Upper lobe of right lung (tissue), 1 donor: Measurements from ENCODE around the gene RBM24. TPM values are rescaled to one million over a fixed set of nuclear protein-coding genes. Genes with fewer than 3 reads are reported as not detected.

ENCODE experiments used
- ATAC-seq: fragments of 200-7000 bp; cut with Tn5 transposase; one replicate; pipeline ENCODE4 v1.9.1; 2020; ENCODE audit warnings: mild to moderate bottlenecking, moderate library complexity
- DNase-seq: peaks from one replicate; pipeline ENCODE4 v3.0.0-alpha.2; 2020
- H3K27ac ChIP-seq: fragments of 200-600 bp; one replicate; pipeline ENCODE4 v1.8.0; 2022
- H3K27me3 ChIP-seq: fragments of 200-600 bp; one replicate; pipeline ENCODE4 v1.8.0; 2022; ENCODE audit warnings: mild to moderate bottlenecking
- H3K36me3 ChIP-seq: fragments of 200-600 bp; one replicate; pipeline ENCODE4 v1.8.0; 2022
- H3K4me1 ChIP-seq: fragments of 200-600 bp; one replicate; pipeline ENCODE4 v1.8.0; 2022
- H3K4me3 ChIP-seq: fragments of 200-600 bp; one replicate; pipeline ENCODE4 v1.8.0; 2022; ENCODE audit warnings: mild to moderate bottlenecking
- H3K9me3 ChIP-seq: fragments of 200-600 bp; one replicate; pipeline ENCODE4 v1.8.0; 2022
- intact Hi-C: fragments of 100-400 bp; cut with DNase I; formaldehyde crosslinking; loops from one replicate; pipeline ENCODE4 v1.11.0; 2022
- total RNA-seq: library from RNA; stranded (reverse); fragmentation: NEBNext Ultra II Directional; extraction: Animal tissue kit (Norgen Biotek cat#: 25700); gene quantifications from one replicate; pipeline ENCODE4 v1.2.1, GENCODE V29; 2021
- TF ChIP-seq, protein P1 (sequence below): fragments of 200-600 bp; IDR thresholded peaks from one replicate; pipeline ENCODE4 v1.8.0; 2022; ENCODE audit warnings: antibody characterized with exemption
- donor health status: DM: no; HTN: yes; CAD: no; lungs with severe emphysema.

The RBM24 gene
- total RNA-seq, 1 donor from 2014 or later, result 0.49 TPM

- Histone ChIP-seq H3K27me3 (no peaks in the 10 kb centered on the region), H3K36me3 (no peaks in the 10 kb centered on the region), H3K4me3 (no peak overlapping the region), H3K9me3 (no peaks in the 10 kb centered on the region), H3K4me1 (no peaks in the 10 kb centered on the region), H3K27ac (no peak overlapping the region)
- TF ChIP-seq, protein P1, sequence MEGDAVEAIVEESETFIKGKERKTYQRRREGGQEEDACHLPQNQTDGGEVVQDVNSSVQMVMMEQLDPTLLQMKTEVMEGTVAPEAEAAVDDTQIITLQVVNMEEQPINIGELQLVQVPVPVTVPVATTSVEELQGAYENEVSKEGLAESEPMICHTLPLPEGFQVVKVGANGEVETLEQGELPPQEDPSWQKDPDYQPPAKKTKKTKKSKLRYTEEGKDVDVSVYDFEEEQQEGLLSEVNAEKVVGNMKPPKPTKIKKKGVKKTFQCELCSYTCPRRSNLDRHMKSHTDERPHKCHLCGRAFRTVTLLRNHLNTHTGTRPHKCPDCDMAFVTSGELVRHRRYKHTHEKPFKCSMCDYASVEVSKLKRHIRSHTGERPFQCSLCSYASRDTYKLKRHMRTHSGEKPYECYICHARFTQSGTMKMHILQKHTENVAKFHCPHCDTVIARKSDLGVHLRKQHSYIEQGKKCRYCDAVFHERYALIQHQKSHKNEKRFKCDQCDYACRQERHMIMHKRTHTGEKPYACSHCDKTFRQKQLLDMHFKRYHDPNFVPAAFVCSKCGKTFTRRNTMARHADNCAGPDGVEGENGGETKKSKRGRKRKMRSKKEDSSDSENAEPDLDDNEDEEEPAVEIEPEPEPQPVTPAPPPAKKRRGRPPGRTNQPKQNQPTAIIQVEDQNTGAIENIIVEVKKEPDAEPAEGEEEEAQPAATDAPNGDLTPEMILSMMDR, result no peak
- intact Hi-C loops, result no loop called here
- no peak for ATAC-seq
- DNase-seq, result no peak
These were observed 13.0 kb upstream of the RBM24 start for GRCh38 chr6:17268114-17268513.

- no peak overlapping the region for H3K27ac ChIP-seq
- TF ChIP-seq, protein P1, result no peak
These were observed 11.3 kb upstream of the RBM24 start for GRCh38 chr6:17269840-17270239.

DNA sequence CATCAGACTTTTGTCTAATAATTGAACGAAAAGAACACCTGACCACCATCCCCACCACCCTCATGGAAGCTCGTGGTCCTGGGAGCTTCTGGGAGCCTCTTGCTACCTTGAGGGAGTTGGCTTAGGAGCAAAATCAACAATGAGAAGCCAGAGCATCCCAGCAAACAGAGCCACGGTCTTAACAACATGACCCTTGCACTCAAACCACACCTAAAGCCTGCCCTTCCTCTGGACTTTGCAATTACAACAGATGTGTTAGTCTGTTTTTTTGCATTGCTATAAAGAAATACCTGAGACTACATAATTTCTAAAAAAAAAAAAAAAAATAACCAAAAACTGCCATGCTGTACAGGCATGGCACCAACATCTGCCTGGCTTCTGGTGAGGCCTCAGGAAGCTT lies 9.5 kb upstream of the RBM24 start:
- ATAC-seq (no peak), DNase-seq (no peak)
- Histone ChIP-seq H3K4me3 (no peak overlapping the region), H3K9me3 (no peaks in the 10 kb centered on the region), H3K4me1 (no peaks in the 10 kb centered on the region), H3K36me3 (no peaks in the 10 kb centered on the region), H3K27ac (no peak overlapping the region), H3K27me3 (no peaks in the 10 kb centered on the region)
- intact Hi-C loops, result no loop called here
- TF ChIP-seq, protein P1, result no peak

More at GRCh38 chr6:17269840-17270239, 11.3 kb upstream of the RBM24 start:
- Histone ChIP-seq H3K27me3 (no peaks in the 10 kb centered on the region), H3K4me3 (no peak overlapping the region), H3K4me1 (no peaks in the 10 kb centered on the region), H3K36me3 (no peaks in the 10 kb centered on the region), H3K9me3 (no peaks in the 10 kb centered on the region)
- no peak for ATAC-seq
- no peak for DNase-seq
- intact Hi-C loops, result no loop called here

- DNase-seq (no peak), ATAC-seq (no peak)
- TF ChIP-seq, protein P1, result no peak
- H3K36me3 ChIP-seq, result no peaks in the 10 kb centered on the region
- no peaks in the 10 kb centered on the region for H3K9me3 ChIP-seq
- no peak overlapping the region for H3K4me3 ChIP-seq
- H3K27ac ChIP-seq, result no peak overlapping the region
- H3K27me3 ChIP-seq, result peaks cover 12% of the 10 kb centered on the region
- intact Hi-C loops, result no loop called here
- H3K4me1 ChIP-seq, result peaks cover 9% of the 10 kb centered on the region
These were observed 4.4 kb upstream of the RBM24 start for GRCh38 chr6:17276766-17277165.

- Histone ChIP-seq H3K27me3 (peaks cover 14% of the 10 kb centered on the region), H3K9me3 (no peaks in the 10 kb centered on the region), H3K4me3 (no peak overlapping the region), H3K36me3 (no peaks in the 10 kb centered on the region), H3K27ac (no peak overlapping the region), H3K4me1 (peaks cover 14% of the 10 kb centered on the region)
- TF ChIP-seq, protein P1, result no peak
- intact Hi-C loops, result no loop called here
- DNase-seq (no peak), ATAC-seq (no peak)
These were observed 3.9 kb upstream of the RBM24 start for GRCh38 chr6:17277256-17277655.
